HG02840 (cell line): ENCODE results near the gene ZNF438.
"Not testable (repeated sequence)": the region's sequence is repeated elsewhere in the genome, so short reads cannot be mapped to it uniquely, and the experiment has no call there.

Experiments
- ATAC-seq: cut with Tn5 transposase; IDR thresholded peaks from one replicate; pipeline ENCODE4 v1.9.1; 2021; ENCODE audit warnings: mild to moderate bottlenecking, moderate library complexity, moderate number of reproducible peaks; ENCODE audit not compliant: unreplicated experiment, low FRiP score

The ZNF438 gene

DNA sequence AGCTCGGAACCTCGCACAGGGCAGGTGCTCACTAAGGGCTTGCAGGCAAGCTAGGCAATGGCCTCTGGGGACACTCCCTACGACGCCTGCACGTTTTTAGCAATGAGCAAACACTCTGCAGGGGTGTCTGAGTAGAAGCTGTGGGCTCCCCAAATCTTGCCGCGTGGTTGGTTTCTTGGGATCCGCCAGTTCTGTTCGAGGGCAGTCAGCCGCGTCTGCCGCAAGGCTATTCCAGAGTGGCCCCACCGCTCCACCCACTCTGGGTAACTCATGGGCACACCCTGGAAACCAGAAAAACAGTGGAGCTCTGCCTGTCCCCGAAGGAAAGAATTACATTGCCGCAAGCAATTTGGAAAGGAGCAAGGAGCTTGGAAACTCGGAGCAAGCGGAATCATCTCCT lies 212.8 kb downstream of the ZNF438 start:
- no peak for ATAC-seq

GRCh38 chr10:30818010-30818660 lies 213.5 kb downstream of the ZNF438 start:
- ATAC-seq: no peak

- ATAC-seq: no peak
Measured at GRCh38 chr10:30817541-30817940, 214.1 kb downstream of the ZNF438 start.

DNA sequence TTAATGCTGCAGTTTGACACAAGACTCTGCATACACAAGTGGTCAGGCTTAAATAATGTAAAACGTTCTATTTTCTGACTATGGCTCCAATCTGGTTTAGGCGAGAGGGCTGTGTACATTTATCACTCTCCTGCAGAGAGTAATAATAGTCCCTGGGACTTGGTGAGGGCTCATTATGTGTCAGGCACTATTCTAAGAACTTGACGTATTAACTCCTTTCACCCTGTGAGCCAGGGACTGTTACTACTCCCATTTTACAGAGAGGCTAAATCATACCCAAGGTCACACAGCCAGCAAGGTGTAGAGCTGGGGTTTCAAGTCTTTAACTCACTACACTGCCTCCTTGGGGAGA lies 214.9 kb downstream of the ZNF438 start:
- ATAC-seq: no peak

- ATAC-seq: no peak
Measured at GRCh38 chr10:30816159-30816819, 215.4 kb downstream of the ZNF438 start.

GRCh38 chr10:30813872-30814481 lies 217.7 kb downstream of the ZNF438 start:
- no peak for ATAC-seq

DNA sequence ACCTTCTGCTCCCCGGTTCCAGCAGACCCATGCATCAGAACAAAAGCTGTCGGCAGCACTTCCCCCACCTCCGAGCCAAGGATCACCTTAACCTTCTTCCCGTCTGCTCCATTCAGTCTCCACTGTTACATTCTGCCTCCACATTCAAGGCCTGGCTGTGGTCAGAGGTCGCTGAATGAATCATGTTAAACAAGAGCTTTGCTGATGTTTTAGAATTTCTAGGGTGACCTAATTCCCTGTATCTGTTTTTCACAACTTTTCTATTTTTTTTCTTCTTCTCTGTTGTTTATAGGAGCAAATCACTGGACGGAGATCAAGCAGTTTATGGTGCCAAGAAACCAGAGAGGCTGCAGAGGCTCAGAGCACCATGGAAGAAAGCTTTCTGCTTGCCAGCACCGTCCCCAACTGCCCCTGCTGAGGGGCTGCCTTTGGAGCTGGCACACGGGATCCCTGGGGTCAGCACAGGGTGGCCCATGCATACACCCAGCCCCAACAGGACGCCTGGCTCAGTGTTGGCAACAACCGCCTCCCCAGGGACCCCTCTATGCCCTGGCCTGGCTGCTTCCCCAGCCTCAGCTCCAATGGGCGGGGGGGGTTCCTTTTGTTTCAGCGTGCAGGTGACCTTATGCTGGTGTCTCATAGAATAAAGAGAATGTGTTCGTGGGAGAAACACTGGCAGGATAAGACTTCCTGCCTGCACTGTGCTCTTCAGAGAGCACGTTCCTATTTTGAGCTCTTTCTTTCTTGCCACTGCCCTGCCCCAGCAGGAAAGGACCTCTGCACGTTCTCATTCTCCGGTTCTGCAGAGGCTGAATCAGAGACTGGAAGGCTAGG lies 219.4 kb downstream of the ZNF438 start:
- ATAC-seq: no peak

GRCh38 chr10:30811276-30812017 lies 220.2 kb downstream of the ZNF438 start:
- no peak for ATAC-seq

GRCh38 chr10:30810416-30810815 lies 221.2 kb downstream of the ZNF438 start:
- no peak for ATAC-seq

GRCh38 chr10:30806850-30807249 lies 224.8 kb downstream of the ZNF438 start:
- no peak for ATAC-seq

DNA sequence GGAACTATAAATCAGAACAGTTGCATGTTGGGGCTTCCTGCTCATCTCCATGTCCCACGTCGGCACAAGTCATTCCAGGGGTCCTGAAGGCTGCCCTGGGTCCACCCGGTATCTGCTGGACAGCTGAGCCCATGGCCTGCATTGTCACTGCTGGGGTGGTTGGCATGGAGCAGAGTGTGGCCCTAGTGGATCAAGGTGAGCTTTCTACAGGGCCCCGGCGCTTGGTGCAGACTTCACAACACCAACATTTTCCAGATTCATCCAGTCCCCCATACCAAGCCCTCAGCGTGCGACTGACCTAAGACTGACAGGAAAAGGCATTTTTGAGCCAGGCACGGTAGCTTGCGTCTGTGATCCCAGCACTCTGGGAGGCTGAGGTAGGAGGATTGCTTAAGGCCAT lies 226.6 kb downstream of the ZNF438 start:
- ATAC-seq: no peak

DNA sequence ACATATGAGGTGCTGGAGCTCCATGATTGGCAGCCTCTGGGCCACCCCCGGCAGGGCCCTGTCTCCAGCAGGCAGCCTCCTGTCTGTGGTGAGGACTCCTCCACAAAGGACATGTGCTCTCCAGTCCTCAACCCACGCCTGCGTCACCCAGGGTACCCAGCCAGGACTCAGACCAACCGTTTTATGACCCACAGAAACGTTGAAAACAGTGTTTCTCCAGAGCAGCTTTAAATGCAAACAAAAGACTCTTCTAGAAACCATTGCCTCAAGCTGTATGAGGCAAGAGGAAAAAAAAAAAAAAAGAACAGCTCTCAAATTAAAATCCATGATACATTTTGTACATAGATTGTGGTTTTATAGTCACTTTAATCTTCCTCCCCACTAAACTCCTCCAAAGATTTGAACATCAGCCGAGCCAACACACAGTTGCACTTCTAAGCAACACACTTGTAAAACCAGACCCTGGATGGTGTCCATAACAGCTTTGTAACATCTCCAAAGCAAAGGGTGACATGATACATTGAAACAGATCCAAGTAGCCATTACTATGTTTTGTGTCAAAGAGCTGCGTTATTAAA lies 227.1 kb downstream of the ZNF438 start:
- ATAC-seq: no peak

DNA sequence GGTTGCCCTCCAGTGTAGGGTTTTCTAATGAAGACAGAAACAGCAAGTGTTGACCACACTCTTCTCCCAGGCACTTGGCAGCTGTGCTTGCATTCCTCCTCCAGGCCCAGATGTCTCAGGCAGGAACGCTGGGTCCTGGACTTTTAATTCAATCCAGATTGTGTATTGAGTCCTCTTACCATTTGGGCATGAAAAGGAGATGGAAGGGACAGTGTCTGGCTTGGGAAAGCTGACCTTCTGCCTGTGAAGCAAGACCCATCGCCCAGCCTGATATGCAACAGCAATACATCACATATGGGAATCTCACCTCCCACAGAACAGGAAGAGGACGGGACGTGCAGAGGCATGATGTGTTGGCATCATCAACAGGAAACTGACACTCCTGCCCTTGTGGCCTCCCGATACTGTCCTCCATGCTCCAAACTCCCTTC lies 227.8 kb downstream of the ZNF438 start:
- ATAC-seq: no peak

DNA sequence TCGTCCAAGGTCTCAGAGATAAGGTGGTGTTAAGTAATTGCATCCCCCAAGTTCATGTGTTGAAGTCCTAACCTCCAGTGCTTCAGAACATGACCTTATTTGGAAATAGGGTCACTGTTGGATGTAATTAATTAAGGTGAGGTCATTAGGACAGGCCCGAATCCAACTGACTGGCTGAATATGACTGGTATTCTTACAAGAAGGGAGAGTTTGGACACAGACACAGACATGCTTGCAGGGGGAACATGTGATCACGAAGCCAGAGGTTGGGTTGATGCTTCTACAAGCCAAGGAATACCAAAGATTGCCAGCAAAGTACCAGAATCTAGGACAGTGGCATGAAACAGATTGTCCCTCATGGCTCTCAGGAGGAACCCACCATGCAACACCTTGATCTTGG lies 228.6 kb downstream of the ZNF438 start:
- ATAC-seq: no peak

DNA sequence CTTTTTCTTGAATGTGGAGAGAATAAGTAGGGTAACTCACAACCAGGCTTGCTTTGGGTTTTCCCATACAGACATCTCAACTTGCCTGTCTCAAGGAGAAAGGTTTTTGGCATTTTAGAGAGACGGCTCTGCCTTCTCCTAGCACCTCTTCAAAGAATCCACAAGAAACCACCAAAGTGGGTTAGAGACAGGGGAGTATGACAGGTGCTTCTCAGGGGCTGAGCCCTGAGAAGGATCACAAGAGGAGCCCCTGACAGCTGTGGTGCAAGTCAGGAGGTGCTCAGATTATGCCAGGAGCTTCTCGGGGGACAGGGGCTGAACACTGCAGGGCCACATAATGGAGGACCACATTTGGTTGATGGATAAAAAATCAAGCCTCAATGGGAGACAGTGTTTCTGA lies 231.3 kb downstream of the ZNF438 start:
- ATAC-seq: no peak

DNA sequence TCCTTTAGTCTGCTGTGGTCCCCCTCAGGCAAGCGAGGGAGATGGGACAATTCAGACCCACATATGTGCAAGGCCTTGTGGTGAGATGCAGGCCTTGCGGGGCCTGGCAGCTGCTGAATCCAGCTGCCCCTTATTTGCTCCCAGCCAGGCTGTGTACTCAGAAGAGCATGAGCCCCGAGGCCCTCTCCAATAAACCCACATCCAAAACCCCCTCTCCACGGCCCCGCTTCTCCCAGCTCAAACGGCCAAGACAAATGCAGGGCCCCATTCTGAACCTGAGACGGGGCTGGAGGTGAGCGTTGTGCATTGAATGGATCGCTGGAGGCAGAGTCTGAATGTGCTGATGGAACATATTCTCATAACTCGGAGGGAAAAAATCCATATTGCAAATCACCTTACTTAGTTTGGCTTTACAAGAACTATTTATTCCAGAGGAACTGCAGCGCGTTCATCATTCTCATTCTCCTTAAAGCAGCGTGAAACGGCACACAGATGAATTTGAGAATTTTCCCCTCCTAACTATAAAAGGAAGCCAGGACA lies 232.9 kb downstream of the ZNF438 start:
- ATAC-seq: no peak

DNA sequence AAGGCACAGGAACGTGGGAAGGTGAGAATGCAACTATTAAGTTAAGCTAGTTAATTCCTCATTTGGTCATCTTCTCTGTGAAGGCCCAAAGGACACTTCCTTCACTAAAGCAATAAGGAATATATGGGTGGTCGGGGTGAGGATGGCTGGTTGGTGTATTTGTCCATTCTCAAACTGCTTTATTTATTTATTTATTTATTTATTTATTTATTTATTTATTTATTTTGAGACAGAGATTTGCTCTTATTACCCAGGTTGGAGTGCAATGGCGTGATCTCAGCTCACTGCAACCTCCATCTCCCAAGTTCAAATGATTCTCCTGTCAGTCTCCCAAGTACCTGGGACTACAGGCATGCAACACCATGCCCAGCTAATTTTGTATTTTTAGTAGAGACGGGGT lies 236.6 kb downstream of the ZNF438 start:
- ATAC-seq: not testable (repeated sequence)
